HepG2 (cell line): Measurements from ENCODE around the gene THBS4. TPM values are rescaled to one million over a fixed set of nuclear protein-coding genes. Genes with fewer than 3 reads are reported as not detected.
A peak's percentile ranks its signal among the peaks of the same experiment; 100 is the strongest.

Source experiments
- CEBPG ChIP-seq: IDR thresholded peaks from 2 replicates; pipeline ENCODE4 v1.6.1; 2016
- ELF3 ChIP-seq: IDR thresholded peaks from 2 replicates; pipeline ENCODE4 v1.6.1; 2016; ENCODE audit warnings: missing genetic modification reagents, missing compliant biosample characterization
- EP300 ChIP-seq, 3 experiments: sonication (generic) in 1 of 3; formaldehyde crosslinking in 1 of 3; IDR thresholded peaks; 2 replicates each; pipeline versions ENCODE4 v1.5.1 to v1.6.1; 2011 to 2020; ENCODE audit warnings: low read depth in 2 of 3, low read length in 2 of 3, borderline replicate concordance in 1 of 3, improper control_type of control experiment in 1 of 3, mild to moderate bottlenecking in 1 of 3, missing genetic modification reagents in 1 of 3, moderate library complexity in 1 of 3
- ISX ChIP-seq: sonication (generic); formaldehyde crosslinking; conservative IDR thresholded peaks from 2 replicates; pipeline ENCODE4 v1.5.0; 2020; ENCODE audit warnings: missing genetic modification reagents
- KAT8 ChIP-seq: IDR thresholded peaks from 2 replicates; pipeline ENCODE4 v1.6.1; 2016; ENCODE audit warnings: missing genetic modification reagents, missing compliant biosample characterization
- NRL ChIP-seq: sonication (generic); formaldehyde crosslinking; IDR thresholded peaks from 2 replicates; pipeline ENCODE4 v1.5.0; 2020; ENCODE audit warnings: missing genetic modification reagents, mild to moderate bottlenecking, moderate library complexity, borderline replicate concordance
- PHF8 ChIP-seq: sonication (generic); formaldehyde crosslinking; IDR thresholded peaks from 2 replicates; pipeline ENCODE4 v1.5.0; 2020; ENCODE audit warnings: missing genetic modification reagents
- SALL1 ChIP-seq: sonication (generic); formaldehyde crosslinking; IDR thresholded peaks from 2 replicates; pipeline ENCODE4 v1.8.0; 2022; ENCODE audit warnings: mild to moderate bottlenecking, missing genetic modification reagents
- SAP130 ChIP-seq: IDR thresholded peaks from 2 replicates; pipeline ENCODE4 v1.6.1; 2016; ENCODE audit warnings: low read depth
- SOX13 ChIP-seq, 3 experiments: fragments of 450-650 bp in 1 of 3; sonication (generic) in 1 of 3; formaldehyde crosslinking in 1 of 3; IDR thresholded peaks in 2 of 3; conservative IDR thresholded peaks in 1 of 3; 2 replicates each; pipeline versions ENCODE4 v1.5.0 to v1.6.1; 2016 to 2020; ENCODE audit warnings: antibody characterized with exemption in 1 of 3, mild to moderate bottlenecking in 1 of 3, missing compliant biosample characterization in 1 of 3, missing genetic modification reagents in 1 of 3, moderate library complexity in 1 of 3
- ZNF143 ChIP-seq: sonication (generic); formaldehyde crosslinking; IDR thresholded peaks from 2 replicates; pipeline ENCODE4 v1.4.0; 2020; ENCODE audit warnings: missing genetic modification reagents
- ZNF674 ChIP-seq: sonication (generic); formaldehyde crosslinking; IDR thresholded peaks from 2 replicates; pipeline ENCODE4 v1.5.0; 2020; ENCODE audit warnings: low read depth, mild to moderate bottlenecking, missing genetic modification reagents
- ZNF7 ChIP-seq: IDR thresholded peaks from 2 replicates; pipeline ENCODE4 v1.6.1; 2016; ENCODE audit warnings: missing biosample characterization, missing genetic modification reagents
- ZNF775 ChIP-seq: sonication (generic); formaldehyde crosslinking; IDR thresholded peaks from 2 replicates; pipeline ENCODE4 v1.4.0; 2020; ENCODE audit warnings: missing genetic modification reagents, mild to moderate bottlenecking, moderate library complexity, borderline replicate concordance
- ZNF780A ChIP-seq: sonication (generic); formaldehyde crosslinking; IDR thresholded peaks from 2 replicates; pipeline ENCODE4 v1.8.0; 2022; ENCODE audit warnings: mild to moderate bottlenecking, missing genetic modification reagents, moderate library complexity
- ZNF792 ChIP-seq: IDR thresholded peaks from 2 replicates; pipeline ENCODE4 v1.6.1; 2016
- ZSCAN9 ChIP-seq: IDR thresholded peaks from 2 replicates; pipeline ENCODE4 v1.6.1; 2016; ENCODE audit warnings: borderline replicate concordance
- polyA plus RNA-seq, 8 experiments: library from polyadenylated mRNA; depleted of rRNA in 3 of 8; stranded (reverse) in 7 of 8; unstranded in 1 of 8; fragments of >200 nt; fragmentation: Illumina TruSeq in 4 of 8; extraction: Trizol in 4 of 8; gene quantifications; 2 replicates each; pipeline versions ENCODE4 v1.2.1 to v1.2.3, GENCODE V29; 2011 to 2016; ENCODE audit warnings: low read depth in 4 of 8, missing spikeins in 1 of 8, mixed read lengths in 1 of 8; ENCODE audit not compliant: insufficient read depth in 1 of 8
- total RNA-seq, 5 experiments: library from RNA; depleted of rRNA; stranded (reverse); fragments of >200 nt; fragmentation: Illumina TruSeq; extraction: Trizol; gene quantifications; 2 replicates each; pipeline ENCODE4 v1.2.3, GENCODE V29; 2016; ENCODE audit warnings: low read depth in 1 of 5
- TF ChIP-seq, protein P1 (sequence below): IDR thresholded peaks from 2 replicates; pipeline ENCODE4 v1.6.1; 2012; ENCODE audit warnings: inconsistent platforms
- TF ChIP-seq, protein P2 (sequence below): IDR thresholded peaks from 2 replicates; pipeline ENCODE4 v1.6.1; 2016; ENCODE audit warnings: missing compliant biosample characterization, missing genetic modification reagents, borderline replicate concordance
- TF ChIP-seq, protein P3 (sequence below): IDR thresholded peaks from 2 replicates; pipeline ENCODE4 v1.6.1; 2016; ENCODE audit warnings: missing genetic modification reagents, missing compliant biosample characterization
- TF ChIP-seq, protein P4 (sequence below): IDR thresholded peaks from 2 replicates; pipeline ENCODE4 v1.6.1; 2016; ENCODE audit warnings: low read depth
- TF ChIP-seq, protein P5 (sequence below), 2 experiments: sonication (generic) in 1 of 2; formaldehyde crosslinking in 1 of 2; IDR thresholded peaks; 2 replicates each; pipeline versions ENCODE4 v1.4.0 to v1.6.1; 2016 to 2020; ENCODE audit warnings: borderline replicate concordance in 1 of 2, low read depth in 1 of 2, mild to moderate bottlenecking in 1 of 2, missing genetic modification reagents in 1 of 2

The THBS4 gene
- total and polyA plus RNA-seq, 2 of the 13 experiments (the other 11 are each of a cell fraction or from before 2014, with no cell fraction given): 0.60 to 1.2 TPM

DNA sequence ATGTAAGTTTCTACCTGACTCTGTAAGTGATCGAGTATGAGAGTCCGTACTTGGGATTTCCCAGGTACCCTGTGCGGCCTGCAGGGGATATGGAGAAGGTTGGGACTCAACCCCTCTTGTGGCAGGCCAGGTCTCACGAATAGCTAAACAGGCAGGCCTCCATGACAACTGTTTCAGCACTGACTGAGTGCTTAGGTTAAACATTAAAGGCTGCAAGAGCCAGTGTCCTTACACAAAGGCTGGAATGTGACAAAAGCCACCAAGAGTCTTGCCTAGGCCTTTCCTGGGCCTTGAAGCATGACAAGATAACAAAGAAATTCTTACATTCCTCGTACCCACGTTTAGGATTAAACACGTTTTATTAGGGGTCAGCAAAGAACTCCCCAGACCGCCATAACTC, 58.6 kb downstream of the THBS4 start (continued):
- TF ChIP-seq, protein P1, sequence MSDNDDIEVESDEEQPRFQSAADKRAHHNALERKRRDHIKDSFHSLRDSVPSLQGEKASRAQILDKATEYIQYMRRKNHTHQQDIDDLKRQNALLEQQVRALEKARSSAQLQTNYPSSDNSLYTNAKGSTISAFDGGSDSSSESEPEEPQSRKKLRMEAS: peak; percentile 72
- TF ChIP-seq, protein P2, sequence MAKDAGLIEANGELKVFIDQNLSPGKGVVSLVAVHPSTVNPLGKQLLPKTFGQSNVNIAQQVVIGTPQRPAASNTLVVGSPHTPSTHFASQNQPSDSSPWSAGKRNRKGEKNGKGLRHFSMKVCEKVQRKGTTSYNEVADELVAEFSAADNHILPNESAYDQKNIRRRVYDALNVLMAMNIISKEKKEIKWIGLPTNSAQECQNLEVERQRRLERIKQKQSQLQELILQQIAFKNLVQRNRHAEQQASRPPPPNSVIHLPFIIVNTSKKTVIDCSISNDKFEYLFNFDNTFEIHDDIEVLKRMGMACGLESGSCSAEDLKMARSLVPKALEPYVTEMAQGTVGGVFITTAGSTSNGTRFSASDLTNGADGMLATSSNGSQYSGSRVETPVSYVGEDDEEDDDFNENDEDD (CRISPR knock-in tag): no peak
- TF ChIP-seq ISX (CRISPR knock-in tag) (no peak), ZNF674 (CRISPR knock-in tag) (no peak), PHF8 (CRISPR knock-in tag) (peak; percentile 51; the same call in 1 of the 2 replicates), ELF3 (0 out of 2 replicates have a peak, but pooled peaks have one; percentile 31), CEBPG (CRISPR knock-in tag) (0 out of 2 replicates have a peak, but pooled peaks have one; percentile 11), EP300 (IDR thresholded peaks at IDR 0.05; ENCODE audit: low read depth in 2 of 2, low read length in 2 of 2) (peak in 1 of 2 experiments; percentile 17; a peak in 1 of 4 replicates), EP300 (CRISPR knock-in tag; IDR thresholded peaks at IDR 0.05; ENCODE audit: borderline replicate concordance) (no peak), SOX13 (IDR thresholded peaks at IDR 0.05) (no peak), SOX13 (CRISPR knock-in tag; conservative IDR thresholded peaks at IDR 0.05 in 1 of 2, IDR thresholded peaks at IDR 0.05 in 1 of 2) (peak in 1 of 2 experiments; percentile 69; a peak in 2 of 4 replicates), ZNF775 (no peak), NRL (CRISPR knock-in tag) (no peak), ZNF792 (CRISPR knock-in tag) (peak; percentile 45; the same call in 1 of the 2 replicates), ZSCAN9 (CRISPR knock-in tag) (peak; percentile 20; the same call in 1 of the 2 replicates), SALL1 (CRISPR knock-in tag) (peak; percentile 73; the same call in 1 of the 2 replicates), KAT8 (CRISPR knock-in tag) (peak; percentile 39; the same call in 1 of the 2 replicates), SAP130 (CRISPR knock-in tag) (peak; percentile 58), ZNF143 (CRISPR knock-in tag) (peak; percentile 79), ZNF780A (CRISPR knock-in tag) (no peak), ZNF7 (CRISPR knock-in tag) (peak; percentile 5; the same call in 1 of the 2 replicates)
- TF ChIP-seq, protein P3, sequence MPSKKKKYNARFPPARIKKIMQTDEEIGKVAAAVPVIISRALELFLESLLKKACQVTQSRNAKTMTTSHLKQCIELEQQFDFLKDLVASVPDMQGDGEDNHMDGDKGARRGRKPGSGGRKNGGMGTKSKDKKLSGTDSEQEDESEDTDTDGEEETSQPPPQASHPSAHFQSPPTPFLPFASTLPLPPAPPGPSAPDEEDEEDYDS (CRISPR knock-in tag): peak; percentile 44; the same call in 1 of the 2 replicates
- TF ChIP-seq, protein P4, sequence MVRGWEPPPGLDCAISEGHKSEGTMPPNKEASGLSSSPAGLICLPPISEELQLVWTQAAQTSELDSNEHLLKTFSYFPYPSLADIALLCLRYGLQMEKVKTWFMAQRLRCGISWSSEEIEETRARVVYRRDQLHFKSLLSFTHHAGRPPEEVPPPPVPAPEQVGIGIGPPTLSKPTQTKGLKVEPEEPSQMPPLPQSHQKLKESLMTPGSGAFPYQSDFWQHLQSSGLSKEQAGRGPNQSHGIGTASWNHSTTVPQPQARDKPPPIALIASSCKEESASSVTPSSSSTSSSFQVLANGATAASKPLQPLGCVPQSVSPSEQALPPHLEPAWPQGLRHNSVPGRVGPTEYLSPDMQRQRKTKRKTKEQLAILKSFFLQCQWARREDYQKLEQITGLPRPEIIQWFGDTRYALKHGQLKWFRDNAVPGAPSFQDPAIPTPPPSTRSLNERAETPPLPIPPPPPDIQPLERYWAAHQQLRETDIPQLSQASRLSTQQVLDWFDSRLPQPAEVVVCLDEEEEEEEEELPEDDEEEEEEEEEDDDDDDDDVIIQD (CRISPR knock-in tag): 0 out of 2 replicates have a peak, but pooled peaks have one; percentile 26
- TF ChIP-seq, protein P5, sequence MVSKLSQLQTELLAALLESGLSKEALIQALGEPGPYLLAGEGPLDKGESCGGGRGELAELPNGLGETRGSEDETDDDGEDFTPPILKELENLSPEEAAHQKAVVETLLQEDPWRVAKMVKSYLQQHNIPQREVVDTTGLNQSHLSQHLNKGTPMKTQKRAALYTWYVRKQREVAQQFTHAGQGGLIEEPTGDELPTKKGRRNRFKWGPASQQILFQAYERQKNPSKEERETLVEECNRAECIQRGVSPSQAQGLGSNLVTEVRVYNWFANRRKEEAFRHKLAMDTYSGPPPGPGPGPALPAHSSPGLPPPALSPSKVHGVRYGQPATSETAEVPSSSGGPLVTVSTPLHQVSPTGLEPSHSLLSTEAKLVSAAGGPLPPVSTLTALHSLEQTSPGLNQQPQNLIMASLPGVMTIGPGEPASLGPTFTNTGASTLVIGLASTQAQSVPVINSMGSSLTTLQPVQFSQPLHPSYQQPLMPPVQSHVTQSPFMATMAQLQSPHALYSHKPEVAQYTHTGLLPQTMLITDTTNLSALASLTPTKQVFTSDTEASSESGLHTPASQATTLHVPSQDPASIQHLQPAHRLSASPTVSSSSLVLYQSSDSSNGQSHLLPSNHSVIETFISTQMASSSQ (IDR thresholded peaks at IDR 0.05; ENCODE audit: low read depth): peak; percentile 72
- TF ChIP-seq, protein P5 (CRISPR knock-in tag; IDR thresholded peaks at IDR 0.05; ENCODE audit: borderline replicate concordance): peak; percentile 81; the same call in 1 of the 2 replicates
